ENCODE results near the gene CPXM1.
"Not testable (repeated sequence)": the region's sequence is repeated elsewhere in the genome, so short reads cannot be mapped to it uniquely, and the experiment has no call there.

CPXM1 gene

DNA sequence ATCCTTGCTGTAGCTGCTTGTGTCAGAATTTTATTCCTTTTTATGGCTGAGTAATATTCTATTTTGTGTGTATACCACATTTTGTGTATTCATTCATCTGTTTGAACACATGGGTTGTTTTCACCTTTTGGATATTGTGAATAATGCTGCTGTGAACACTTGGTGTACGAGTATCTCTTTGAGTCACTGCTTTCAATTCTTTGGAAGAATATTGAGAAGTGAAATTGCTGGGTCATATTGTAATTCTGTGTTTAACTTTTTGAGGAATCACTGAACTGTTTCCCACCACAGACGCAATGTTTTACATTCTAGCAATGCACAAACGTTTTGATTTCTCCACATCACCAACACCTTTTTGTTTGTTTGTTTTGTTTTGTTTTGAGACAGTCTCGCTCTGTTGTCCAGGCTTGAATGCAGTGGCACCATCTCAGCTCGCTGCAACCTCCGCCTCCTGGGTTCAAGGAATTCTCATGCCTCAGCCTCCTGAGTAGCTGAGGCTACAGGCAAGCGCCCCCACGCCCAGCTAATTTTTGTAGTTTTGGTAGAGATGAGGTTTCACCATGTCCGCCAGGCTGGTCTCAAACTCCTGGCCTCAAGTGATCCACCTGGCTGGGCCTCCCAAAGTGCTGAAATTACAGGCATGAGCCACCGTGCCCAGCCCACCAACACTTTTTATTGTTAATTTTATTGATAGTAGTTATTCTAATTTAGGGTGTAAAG lies 21.7 kb downstream of the CPXM1 start:
- no peak for DNase-seq (ENCODE audit: low read depth)
- TF ChIP-seq, protein P1, sequence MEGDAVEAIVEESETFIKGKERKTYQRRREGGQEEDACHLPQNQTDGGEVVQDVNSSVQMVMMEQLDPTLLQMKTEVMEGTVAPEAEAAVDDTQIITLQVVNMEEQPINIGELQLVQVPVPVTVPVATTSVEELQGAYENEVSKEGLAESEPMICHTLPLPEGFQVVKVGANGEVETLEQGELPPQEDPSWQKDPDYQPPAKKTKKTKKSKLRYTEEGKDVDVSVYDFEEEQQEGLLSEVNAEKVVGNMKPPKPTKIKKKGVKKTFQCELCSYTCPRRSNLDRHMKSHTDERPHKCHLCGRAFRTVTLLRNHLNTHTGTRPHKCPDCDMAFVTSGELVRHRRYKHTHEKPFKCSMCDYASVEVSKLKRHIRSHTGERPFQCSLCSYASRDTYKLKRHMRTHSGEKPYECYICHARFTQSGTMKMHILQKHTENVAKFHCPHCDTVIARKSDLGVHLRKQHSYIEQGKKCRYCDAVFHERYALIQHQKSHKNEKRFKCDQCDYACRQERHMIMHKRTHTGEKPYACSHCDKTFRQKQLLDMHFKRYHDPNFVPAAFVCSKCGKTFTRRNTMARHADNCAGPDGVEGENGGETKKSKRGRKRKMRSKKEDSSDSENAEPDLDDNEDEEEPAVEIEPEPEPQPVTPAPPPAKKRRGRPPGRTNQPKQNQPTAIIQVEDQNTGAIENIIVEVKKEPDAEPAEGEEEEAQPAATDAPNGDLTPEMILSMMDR (IDR thresholded peaks at IDR 0.05; ENCODE audit: control insufficient read depth, extremely low read depth, insufficient read depth): no peak
- H3K4me3 ChIP-seq (ENCODE audit: low read depth, low read length): no peak overlapping the region

DNA sequence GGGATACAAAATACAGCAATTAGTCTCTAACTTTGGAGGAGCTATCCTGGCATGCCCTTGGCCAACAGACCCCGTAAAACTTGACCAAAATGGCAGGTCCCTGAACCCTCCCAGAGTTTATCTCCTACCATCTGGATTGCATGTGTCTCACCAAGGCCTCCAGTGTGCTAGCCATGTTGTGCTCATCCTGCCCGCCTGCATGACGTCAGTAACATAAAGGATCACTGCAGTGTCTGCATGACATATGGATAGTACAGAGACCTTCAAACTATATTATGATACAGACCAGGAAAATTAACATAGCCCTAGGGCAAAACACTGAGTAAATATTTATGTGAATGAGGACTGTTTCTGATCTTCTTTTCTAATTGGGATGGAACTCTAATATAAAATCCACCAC lies 25.3 kb downstream of the CPXM1 start:
- no peak overlapping the region for H3K4me3 ChIP-seq (ENCODE audit: low read depth, low read length)
- DNase-seq (ENCODE audit: low read depth): no peak
- TF ChIP-seq, protein P1 (IDR thresholded peaks at IDR 0.05; ENCODE audit: control insufficient read depth, extremely low read depth, insufficient read depth): no peak

DNA sequence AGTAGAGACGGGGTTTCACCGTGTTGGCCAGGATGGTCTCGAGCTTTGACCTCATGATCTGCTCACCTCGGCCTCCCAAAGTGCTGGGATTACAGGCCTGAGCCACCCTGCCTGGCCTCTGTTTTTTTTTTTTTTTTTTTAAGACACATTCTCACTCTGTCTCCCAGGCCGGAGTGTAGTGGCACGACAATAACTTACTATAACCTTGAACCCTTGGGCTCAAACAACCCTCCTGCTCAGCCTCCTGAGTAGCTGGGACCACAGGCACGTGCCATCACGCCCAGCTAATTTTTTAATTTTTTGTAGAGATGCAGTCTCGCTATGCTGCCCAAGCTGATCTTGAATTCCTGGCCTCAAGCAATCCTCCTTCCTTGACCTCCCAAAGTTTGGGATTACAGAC lies 26.6 kb downstream of the CPXM1 start:
- TF ChIP-seq, protein P1 (IDR thresholded peaks at IDR 0.05; ENCODE audit: control insufficient read depth, extremely low read depth, insufficient read depth): no peak
- no peak for DNase-seq (ENCODE audit: low read depth)
- no peak overlapping the region for H3K4me3 ChIP-seq (ENCODE audit: low read depth, low read length)

DNA sequence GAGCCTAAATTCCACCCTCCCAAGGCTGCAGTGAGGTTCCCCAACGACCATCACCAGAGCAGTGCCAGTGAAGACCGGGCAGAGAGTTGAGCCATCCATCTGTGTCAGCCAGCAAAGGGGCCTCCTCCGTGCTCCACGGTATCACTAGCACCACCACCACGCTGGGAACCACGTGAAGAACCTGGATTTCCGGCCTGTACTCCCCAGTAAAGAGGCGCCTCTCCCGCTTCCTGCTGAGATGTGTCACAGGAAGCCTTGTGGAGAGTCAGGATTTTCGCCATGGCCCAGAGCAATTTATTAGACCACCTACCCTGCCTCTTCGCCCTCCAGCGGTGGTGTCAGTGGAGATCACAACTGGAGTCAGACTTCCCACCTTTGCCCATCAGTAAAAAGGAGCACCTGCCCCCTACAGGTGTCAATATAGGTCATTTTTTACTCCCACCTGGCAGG lies 28.8 kb downstream of the CPXM1 start:
- TF ChIP-seq, protein P1 (IDR thresholded peaks at IDR 0.05; ENCODE audit: control insufficient read depth, extremely low read depth, insufficient read depth): no peak
- no peak for DNase-seq (ENCODE audit: low read depth)
- H3K4me3 ChIP-seq (ENCODE audit: low read depth, low read length): no peak overlapping the region

DNA sequence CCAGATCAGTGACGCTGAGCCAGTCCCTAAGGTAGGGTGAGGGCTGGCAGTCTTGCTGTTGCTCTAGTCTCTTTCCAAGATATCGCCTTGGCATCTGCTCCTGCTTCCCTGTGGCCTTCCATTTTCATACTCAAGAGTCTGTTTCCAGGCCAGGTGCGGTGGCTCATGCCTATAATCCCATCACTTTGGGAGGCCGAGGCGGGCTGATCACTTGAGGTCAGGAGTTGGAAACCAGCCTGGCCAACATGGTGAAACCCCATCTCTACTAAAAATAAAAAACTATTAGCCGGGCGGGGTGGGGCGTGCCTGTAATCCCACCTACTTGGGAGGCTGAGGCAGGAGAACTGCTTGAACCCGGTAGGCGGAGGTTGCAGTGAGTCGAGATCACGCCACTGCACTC lies 30.3 kb downstream of the CPXM1 start:
- DNase-seq (ENCODE audit: low read depth); H3K4me3 ChIP-seq (ENCODE audit: low read depth, low read length): not testable (repeated sequence)

DNA sequence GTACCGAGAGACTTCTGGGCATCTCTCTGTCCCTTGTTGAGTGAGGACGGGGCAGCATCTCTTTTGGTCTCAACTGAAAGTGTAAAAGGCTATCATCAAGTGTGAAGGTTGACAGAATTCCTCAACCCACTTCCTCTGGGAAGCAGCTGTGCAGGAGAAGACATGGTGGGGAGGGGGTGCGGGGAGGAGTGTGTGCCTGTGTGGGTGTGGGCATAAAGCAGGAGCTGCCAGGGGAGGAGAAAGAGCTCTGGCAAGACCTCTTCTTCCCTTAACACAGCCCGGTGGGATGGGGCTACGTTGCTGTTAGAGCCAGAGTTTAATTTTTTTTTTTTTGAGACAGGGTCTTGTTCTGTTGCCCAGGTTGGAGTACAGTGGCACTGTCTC lies 31.8 kb downstream of the CPXM1 start:
- DNase-seq (ENCODE audit: low read depth): no peak
- no peak overlapping the region for H3K4me3 ChIP-seq (ENCODE audit: low read depth, low read length)
- TF ChIP-seq, protein P1 (IDR thresholded peaks at IDR 0.05; ENCODE audit: control insufficient read depth, extremely low read depth, insufficient read depth): no peak

DNA sequence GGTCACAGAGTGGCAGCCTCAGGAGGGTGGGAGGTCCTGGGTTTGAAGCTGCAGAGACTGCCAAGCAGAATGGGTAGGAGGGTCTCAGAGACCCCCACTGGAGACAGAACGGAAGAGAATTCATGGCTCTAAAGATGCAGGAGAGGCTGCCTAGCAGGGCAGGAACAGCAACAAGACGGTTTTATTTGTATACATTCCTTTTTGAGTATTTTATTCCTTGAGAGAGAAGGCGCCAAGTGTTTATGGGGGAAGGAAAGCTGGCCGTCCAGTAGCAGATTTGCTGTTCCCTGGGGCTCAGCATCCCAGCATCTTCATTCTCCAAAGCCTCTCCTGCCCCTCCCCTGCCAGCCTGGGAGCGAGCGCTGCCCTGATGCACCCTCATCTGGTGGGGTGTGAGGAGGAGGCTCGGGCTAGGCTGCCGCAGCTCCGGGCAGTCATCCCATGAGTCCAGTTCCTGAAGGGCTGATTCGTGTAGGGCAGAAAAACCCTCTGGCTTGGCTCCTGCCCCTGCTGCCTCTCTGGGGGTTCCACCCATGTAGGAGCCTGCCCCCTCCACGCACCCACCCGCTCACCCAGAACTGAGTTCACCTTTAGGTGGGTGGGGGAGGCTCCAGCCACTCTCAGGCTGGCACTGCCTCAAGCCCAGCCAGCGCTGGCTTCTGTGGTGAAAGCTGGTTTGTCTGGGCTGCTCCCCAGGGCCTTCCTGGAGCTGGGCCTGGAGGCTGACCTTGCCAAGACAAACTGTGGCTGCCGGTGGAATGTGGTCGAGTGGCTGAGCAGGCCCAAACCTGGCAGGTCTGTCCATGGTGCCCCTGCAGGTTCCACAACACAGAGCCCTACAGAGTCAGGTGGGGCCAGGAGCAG lies 32.4 kb downstream of the CPXM1 start:
- TF ChIP-seq, protein P1 (IDR thresholded peaks at IDR 0.05; ENCODE audit: control insufficient read depth, extremely low read depth, insufficient read depth): no peak
- DNase-seq (ENCODE audit: low read depth): peak; percentile 96
- H3K4me3 ChIP-seq (ENCODE audit: low read depth, low read length): no peak overlapping the region; the same call in 1 of the 2 replicates
